ENCODE results near the gene ECI1.

The ECI1 gene, protein sequence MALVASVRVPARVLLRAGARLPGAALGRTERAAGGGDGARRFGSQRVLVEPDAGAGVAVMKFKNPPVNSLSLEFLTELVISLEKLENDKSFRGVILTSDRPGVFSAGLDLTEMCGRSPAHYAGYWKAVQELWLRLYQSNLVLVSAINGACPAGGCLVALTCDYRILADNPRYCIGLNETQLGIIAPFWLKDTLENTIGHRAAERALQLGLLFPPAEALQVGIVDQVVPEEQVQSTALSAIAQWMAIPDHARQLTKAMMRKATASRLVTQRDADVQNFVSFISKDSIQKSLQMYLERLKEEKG

DNA sequence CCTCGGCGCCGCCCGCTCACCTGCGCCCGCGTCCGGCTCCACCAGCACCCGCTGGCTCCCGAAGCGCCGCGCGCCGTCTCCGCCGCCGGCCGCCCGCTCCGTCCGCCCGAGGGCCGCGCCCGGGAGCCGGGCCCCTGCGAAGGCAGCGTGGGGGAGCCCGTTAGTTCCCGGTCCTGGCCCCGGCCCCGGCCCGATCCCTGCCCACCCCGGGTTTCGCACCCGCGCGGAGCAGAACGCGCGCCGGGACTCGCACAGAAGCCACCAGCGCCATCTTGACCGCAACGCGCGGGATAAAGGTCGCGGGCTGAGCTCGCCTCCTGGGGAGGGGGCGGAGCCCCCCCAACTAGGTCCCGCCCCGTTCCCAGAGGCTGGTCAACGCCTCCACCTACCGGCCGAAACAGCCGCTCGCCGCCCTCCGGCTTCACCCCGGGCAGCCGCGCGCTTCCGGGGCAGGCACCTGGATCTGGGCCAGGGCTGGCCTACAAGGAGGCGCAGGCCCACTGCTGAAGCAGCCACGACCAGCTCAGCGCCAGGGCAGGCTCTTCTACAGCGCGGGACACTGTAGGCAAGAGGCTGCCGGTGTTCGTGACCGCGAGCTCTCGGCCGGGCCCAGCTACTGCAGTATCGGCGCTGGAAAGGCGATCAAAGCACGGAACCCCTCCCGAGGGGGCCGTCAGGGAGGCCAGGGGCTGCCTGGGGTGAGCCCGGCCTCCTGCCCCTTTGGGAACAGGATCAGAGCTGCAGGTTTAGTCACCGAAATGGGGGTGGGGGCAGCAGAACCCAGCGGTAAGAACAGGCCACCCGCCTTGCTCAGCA is at the start of gene ECI1:
Gene ECI1 (minus strand): TSS at position 292 of the 816 bp plus-strand sequence. CDS start 21 bp downstream, at position 271.
- DNase-seq: peak; percentile 71

- no peak for DNase-seq
These were observed 48.5 kb upstream of the ECI1 start for GRCh38 chr16:2299915-2300192.

GRCh38 chr16:2299121-2299914 is 47.9 kb upstream of the ECI1 start:
- DNase-seq: no peak

DNA sequence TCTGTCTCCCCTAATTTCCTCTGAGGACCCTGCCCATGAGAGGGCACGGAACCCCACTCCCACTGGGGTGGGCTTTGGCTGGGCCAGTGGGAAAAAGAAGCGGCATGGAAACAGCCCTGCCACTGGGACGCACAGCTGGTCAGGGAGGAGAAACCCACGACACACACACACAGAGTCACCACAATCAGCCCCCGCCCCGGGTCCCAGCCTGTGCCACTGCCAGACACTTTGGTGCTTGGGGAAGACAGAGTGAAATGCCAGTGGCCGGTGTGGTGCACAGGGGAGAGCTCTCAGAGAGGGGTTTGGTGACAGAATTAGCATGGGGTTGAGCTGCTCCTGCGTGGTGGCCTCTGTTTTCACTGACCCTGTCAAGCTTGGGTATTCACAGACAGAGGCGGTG is 47.2 kb upstream of the ECI1 start:
- no peak for DNase-seq

DNA sequence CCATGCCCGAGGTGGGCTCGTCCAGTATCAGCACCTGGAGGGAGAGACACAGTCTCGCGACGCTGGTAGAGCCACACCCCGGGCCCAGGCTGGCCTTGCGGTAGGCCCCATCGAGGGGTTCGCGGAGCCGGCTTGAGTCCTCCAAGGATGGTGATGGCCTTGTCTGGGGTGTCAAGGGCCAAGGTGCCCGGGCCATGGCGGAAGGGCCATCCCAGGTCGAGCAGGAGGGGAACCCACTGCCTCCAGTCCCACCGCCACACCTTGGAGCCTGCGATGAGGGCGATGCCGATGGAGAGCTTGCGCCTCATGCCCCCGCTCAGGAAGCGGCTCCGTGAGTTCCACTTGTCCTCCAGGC is 46.1 kb upstream of the ECI1 start:
- DNase-seq: no peak

DNA sequence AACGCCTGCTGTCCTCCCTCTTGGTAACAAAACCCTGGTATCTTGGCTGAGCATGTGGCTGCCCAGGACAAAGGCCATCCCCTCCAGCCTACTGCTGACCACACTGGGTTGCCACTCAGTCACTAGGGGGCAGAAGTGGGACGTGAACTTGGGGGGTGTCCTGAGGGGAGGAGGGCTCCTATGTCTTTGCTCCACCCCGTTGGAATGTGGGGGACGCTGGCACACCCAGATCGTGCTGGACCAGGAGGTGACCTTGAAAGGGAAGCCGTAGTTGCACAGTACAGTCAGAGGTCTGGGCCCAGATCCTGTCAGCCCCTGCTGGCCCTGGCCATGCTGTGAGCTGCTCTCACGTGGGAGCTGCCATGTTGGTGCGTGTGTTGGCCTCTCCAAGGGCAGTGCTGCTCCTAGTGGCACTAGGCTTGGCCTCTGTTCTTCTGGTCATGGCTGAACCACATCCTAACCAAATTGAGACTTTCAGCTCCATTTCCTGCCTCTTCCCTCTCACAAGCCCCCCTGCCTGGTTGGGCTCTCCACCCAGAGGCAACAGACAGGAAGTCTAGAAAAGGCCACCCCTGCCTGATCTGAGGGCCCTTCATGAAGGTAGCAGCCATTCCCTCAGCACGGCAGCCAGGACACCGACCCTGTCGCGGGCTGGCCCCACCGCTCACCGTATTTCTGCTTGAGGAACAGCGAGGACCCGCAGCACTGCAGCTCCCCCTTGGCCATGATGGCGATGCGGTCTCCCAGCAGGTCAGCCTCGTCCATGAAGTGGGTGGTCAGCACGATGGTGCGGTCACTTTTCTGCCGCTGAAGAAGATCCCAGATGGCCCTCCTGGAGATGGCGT is 45.5 kb upstream of the ECI1 start:
- DNase-seq: no peak

- DNase-seq: no peak
These were observed 43.8 kb upstream of the ECI1 start for GRCh38 chr16:2295056-2295798.

DNA sequence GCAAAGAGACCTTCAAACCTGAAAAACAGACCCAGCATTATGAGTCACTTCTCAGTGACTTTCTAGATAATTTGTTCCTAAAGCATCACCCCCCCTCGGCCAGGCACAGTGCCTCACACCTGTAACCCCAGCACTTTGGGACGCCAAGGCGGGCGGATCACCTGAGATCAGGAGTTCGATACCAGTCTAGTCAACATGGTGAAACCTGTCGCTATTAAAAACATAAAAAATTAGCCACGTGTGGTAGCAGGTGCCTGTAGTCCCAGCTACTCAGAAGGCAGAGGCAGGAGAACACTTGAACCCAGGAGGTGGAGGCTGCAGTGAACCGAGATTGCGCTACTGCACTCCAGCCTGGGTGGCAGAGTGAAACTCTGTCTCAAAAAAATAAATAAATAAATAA is 40.8 kb upstream of the ECI1 start:
- DNase-seq: no peak

DNA sequence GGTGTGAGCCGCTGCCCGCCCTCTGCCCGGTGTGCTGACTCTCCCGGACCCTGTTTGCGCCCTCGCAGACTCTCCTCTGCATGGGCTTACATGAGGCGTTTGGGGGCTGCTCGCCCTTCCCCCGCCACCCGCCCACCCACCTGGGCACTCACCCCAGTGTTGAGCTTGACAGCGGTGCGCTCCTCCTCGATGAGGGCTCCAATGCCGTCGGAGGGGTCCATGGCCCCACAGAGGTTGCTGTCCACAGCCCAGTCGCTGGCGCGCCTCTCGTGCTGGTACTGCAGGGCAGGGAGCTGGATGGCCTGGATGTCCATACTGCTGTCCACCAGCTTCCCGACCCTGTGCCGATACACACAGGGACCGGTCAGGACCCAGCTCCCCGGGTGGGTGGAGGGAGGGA is 37.9 kb upstream of the ECI1 start:
- no peak for DNase-seq

DNA sequence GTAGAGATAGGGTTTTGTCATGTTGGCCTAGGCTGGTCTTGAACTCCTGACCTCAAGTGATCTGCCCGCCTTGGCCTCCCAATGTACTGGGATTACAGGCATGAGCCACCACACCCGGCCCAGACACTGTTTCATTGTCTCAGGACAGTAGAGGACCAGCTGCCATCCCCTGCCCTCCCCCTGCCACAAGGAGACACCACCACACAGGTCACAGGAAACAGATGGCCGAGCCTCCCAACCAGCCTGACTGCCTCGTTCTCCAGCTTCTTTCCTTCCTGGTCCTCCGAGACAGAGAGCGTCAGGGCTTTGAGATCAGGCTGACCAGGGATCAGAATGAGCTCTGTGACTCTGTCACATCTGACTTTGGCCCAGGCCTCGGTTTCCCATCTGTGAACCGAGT is 37.3 kb upstream of the ECI1 start:
- DNase-seq: no peak

DNA sequence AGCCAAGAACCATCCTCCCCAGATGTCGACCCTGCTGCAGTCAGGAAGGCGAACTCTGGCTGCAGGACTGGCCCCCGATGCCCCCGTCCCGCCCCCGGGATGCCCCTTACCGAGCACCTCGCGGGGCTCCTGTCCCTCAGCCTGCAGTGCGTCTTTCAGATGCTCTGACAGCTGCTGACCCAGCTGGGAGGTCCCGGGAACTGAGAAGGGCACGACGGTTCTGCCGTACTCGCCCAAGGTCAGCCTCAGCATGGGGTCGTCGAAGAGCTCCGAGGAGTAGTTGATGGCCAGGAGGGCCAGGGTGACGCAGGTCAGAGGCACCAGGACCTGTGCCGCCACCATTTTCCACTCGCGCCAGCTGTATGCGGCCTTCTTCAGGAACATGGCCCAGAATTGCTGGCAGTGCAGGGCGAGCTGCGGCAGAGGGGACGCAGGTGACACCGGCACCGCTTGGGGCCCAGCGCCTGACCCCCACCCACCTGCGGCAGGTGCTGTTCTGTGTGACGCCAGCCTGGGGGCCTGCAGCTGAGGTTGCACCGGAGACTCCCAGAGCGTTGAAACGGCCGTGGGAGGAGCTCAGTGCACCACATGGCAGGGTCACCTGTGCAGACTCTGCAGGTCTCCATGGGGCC is 36.6 kb upstream of the ECI1 start:
- no peak for DNase-seq

GRCh38 chr16:2286550-2286949 is 35.2 kb upstream of the ECI1 start:
- DNase-seq: no peak

- DNase-seq: no peak
These were observed 34.4 kb upstream of the ECI1 start for GRCh38 chr16:2285731-2286191.

DNA sequence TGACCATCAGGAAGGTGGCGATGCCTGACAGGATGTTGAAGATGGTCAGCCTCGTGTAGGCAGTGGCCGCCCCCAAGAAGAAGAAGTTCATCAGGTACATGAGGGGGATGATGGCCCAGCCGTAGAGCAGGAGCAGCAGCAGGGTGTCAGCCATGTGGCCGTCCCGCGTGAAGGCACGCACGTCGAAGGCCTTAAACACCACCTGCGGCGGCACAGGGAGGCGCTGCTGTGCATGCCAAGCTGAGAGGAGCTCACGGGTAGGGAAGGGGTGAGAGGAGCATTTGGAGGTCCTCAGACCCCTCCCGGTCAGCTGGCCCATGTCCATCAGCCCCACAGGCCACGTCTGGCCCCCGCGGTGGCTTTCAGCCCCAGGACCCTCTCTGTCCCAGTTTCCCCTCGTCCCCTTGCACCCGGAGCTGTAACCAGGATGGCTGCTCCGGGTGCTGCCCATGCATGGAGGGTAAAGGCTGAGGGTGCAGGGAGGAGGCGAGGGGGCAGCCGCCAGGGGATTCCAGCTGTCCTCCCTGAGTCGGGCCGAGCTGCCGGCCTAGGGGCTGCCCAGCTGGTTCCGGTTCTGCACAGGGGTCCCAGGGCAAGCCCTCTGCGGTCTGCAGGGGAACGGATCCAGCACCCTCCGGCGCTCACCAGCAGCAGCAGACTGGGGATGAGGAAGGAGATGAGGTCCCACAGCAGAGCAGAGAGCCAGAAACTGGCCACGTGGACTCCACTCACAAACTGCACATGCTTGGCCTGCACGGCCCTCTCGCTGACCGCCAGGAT is 33.6 kb upstream of the ECI1 start:
- DNase-seq: no peak

DNA sequence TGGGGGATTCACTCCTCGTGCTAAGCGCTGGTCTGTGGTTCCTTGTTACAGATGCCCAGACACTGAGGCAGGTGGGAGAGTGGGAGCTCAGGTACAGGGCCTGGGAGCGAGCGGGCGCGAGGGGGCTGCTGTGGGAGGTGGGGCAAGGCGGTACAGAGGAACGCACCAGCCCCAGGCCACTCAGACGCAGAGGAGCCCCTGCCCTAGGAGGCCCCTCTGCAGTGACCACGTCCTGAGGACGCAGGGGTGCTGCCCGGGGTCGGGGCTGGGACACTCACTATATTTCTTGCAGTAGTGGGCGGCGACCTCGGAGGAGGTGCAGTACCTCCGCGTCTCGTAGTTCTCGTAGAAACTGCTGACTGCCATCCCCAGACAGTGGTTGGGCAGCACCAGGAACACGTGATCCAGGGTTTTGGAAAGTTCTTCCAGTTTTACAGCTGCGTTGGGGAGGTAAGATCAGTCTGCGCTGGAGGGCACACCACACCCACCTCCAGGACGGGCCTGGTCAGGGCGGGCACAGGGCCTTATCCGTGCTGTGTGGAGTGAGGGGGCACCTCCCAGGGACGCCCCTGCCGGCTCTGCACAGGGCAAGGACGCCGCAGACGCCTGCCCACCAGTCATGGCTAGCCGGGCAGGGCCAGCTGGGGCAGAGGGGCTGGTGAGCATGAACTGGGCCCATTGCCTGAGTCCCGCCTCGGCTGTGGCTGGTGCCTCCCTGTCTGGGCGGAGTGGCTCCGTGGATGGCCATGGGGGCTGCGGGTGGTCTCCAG is 32.8 kb upstream of the ECI1 start:
- DNase-seq: no peak

- no peak for DNase-seq
These were observed 31.6 kb upstream of the ECI1 start for GRCh38 chr16:2282866-2283555.

GRCh38 chr16:2282262-2282661 is 30.9 kb upstream of the ECI1 start:
- DNase-seq: no peak

- no peak for DNase-seq
These were observed 29.7 kb upstream of the ECI1 start for GRCh38 chr16:2280981-2281542.

DNA sequence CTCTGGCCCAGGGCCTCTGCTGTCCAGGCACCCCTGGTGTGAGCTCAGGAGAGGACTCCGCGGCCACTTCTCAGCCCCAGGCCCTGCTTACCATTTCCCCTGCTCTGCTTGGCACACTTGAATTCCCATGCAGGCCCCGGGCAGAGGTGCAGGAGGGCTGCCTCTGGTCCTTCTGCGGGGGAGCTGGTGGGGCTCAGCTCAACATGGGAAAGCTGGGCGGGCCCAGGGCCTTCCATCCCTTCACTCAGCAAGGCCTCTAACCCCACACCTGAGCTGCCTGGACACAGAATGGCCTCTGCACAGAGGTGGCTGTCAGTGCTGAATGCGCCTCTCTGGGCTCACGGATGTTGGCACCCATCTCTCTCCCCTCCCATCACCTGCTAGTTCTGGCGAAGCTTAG is 29.1 kb upstream of the ECI1 start:
- no peak for DNase-seq

All from activated naive CD4-positive, alpha-beta T cell treated with anti-CD3 and anti-CD28 coated beads, Interleukin-2, amount 50 U/mL, for 16 hours (primary cell).